Sigmoid colon (tissue), 4 donors: ENCODE results near the gene PPIP5K2.

Experiments
- CTCF ChIP-seq, 4 experiments: fragments of 450-650 bp in 3 of 4; fragments of 200-600 bp in 1 of 4; IDR thresholded peaks; one replicate each; pipeline ENCODE4 v1.5.1; 2016 to 2019; ENCODE audit warnings: antibody characterized with exemption in 4 of 4, mild to moderate bottlenecking in 3 of 4, moderate library complexity in 2 of 4
- POLR2AphosphoS5 ChIP-seq, 4 donors: sonication (generic); formaldehyde crosslinking; IDR thresholded peaks; one replicate each; pipeline ENCODE4 v1.6.1; 2017; ENCODE audit warnings: antibody characterized with exemption in 4 of 4

- TF ChIP-seq CTCF (IDR thresholded peaks at IDR 0.05) = no peak
- TF ChIP-seq POLR2AphosphoS5 (IDR thresholded peaks at IDR 0.05) = no peak
Measured at GRCh38 chr5:103234239-103234975, 114.3 kb downstream of the PPIP5K2 start.
